Measurements from ENCODE around the gene SLC1A2.

SLC1A2 gene

DNA sequence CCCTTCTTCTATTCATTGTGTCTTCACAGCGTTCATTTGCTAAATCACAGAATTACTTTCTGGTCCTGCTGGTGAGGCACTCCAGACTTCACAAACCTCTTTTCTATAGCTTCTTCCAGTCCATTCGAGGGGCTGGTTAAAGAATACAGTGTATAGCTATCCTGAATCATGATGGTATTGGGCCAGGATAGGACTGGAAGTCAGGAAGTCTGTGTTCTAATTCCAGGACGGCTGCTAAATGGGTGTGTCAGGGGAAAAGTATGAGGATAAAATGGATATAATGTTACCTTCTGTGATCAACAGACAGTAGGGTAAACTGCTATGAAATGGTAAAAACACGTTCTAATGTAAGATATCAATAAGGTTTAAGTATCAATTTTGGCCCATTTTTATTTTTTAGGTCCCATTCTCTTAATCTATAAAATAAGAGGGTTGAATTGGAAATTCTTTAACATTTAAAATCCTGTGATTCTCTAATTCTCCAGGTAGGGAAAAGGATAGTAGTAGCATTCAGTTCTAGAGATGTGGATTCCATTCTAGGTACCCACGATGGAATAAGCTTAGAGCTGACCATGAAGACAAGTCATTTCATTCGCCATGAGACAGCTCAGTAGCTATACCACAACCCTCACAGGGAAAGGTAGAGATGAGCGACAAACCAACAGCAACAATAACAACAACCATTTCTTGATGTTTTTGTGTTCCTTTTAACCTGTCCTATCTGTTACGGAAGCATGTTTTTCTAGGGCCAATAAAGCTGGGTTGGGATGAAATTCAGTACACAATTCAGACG, 96.1 kb downstream of the SLC1A2 start:
- no peak for DNase-seq

DNA sequence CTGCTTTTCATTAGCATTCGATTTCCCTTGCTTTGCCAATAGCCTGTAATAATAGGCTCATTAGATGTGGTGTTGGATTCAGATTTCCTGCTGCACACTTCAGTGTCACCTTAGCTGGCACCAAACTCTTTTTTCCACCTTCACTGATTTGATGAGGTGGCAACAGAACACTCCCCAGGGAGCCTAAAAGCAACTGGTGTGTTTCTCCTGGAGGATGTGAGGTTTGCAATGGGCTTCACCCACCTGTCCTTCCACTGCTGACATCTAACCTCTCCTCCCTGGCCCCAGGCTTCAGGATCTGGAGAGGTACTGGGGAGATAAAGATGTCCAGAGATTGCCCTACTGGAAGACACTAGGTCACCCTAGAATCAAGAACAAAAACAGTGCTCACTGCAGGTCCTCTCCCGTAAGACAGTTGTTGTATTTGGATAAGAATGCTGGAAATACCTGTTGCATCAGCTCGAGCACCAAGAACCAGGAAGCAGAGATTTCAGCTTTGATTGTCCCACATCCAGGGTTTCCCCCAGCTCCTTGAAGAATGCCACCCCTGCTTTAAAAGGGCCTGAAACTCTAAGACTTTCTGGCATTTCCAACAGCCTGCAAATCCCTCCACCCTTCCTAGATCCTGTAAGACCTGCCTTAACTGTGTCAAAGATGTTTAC, 96.9 kb downstream of the SLC1A2 start:
- DNase-seq, result no peak

DNA sequence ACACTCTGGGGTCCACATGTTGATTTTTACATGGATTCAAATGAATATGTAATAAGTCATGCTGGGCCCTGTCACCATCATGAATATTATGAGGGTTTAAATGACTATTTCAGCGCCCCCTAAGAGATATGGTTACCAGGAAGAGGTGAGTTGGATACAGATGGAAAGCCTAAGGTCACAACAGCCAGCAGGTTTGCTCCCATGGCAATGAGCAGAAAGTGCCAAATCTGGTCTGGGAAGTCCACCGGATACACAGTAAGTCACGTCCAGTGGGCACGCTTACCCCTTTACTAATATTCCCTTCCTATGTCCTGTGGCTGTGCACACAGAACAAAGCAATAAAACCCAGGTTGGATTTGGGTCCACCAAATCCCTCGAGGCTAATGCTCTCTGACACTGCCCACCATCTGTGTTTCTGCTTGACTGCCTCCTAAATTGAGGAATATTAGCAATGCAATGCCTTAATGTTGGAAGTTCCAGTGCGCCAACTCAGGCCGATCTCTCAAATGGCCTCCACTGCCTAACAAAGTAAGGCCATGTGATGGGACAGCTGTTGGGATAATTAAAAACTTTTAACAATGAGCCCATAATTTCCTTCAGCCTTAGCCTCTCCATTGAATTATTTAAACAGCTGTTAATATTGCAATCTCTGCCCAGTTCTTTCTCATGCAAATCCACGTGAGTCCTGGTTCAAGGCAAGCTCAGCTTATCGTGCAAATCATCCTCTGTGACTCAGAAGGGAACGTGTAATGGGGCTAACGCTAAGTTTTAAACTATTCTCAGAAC, 97.6 kb downstream of the SLC1A2 start:
- DNase-seq, result no peak

DNA sequence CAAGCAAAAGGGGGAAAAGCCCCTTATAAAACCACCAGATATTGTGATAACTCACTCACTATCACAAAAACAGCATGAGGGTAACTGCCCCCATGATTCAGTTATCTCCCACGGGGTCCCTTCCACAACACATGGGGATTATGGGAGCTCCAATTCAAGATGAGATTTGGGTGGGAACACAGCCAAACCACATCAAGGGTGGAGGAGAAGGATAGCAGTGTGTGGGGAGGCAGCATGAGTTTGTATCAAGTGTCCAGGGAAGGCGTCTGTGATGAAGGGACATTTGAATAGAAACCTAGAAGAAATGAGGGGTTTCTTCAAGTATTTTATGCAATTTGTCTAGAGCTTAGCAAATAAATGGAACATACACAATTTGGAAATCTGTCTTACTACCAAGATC, 98.2 kb downstream of the SLC1A2 start:
- no peak for DNase-seq

DNA sequence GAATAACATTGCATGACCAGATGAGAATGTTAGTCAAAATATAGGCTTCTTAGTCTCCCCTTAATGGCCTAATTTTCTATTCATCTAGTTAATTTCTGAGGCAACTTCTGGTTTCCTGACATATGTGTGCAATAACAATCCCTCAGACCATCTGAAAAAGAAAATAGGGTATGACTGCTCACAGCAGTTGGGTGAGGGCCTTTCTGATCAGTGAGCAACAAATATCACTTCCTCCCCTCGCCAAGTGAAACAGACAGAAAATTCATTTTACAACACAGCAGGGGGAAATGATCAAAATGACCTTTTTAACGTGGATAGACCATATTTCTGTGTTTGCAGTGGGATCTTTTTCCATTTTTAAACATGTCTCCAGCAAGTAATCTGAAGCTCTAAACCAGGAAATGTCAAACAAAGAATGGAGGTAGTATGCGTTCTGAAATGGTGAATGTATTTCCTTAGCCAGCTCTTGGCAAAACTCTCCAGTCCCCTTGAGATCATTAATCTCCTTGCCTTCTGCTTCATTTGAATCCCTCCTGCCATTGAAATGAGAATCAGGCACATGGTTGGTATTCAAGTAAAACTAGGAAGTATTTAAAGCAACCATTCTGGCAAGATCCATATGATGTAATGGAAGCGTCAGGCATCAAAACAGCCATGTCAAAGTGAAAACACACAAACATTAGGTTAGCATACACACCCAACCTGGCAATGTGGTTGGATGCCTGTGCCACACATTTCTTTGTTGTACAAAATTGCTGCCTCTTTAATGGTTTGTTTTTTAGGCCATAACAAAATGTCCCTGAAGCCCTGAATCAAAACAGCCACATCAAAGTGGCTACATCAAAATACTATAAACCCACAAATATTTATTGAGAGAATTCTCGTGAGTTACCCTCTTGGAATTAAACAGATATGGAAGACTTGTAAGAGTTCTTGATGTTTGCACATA, 100.1 kb downstream of the SLC1A2 start:
- DNase-seq, result no peak

DNA sequence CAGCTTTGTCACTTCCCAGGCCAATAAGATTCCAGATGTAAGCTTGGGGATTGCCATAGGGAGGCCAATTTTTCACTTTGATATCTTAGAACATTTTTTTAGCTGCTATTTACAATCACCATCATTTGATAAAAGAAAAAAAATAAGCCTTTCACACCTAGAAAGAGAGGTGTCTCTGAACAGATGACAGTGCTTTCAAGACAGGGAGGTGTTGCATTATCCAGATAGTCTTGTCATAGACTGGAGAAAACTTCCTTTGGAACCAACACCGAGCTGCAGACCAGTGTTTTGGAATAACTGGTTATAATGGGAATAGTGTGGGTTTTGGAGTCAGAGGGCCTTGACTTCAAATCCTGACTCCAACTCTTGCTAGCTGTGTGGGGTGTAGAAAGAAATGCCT, 101.0 kb downstream of the SLC1A2 start:
- no peak for DNase-seq

DNA sequence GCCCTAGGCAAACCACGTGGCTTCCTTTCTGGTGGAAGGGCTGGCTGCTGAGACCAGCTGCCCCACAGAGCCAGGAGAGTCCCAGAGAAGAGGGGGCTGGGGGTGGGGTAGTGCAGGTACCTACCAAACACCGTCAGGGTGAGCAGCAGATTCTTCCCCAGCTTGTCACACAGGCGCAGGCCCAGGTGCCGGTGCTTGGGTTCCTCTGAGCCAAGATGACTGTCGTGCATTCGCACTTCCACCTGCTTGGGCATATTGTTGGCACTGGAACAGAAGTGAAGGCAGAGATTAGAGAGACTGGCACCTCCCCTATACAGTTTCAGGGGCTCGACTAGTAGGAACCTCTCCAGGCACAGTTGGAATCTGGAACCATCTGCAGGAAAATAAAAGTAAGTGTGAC, 102.1 kb downstream of the SLC1A2 start:
- no peak for DNase-seq

DNA sequence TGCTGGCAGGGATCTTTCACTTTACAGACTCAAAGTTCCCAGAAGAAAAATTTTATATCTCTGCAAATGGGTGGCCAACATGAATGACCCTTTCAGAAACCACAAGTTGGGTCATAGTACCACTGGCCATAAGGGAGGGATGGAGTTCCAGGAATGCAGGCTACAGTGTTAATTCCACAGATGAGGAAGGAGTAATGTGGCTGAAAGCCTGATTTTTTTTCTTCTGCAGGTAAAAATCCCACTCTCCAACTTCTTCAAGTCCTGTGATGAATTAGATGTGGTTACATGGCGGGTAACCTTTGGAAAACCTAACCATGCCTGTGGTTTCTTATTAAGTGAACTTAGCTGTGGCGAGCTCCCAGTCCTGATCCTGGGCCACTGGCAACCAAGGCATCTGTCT, 103.2 kb downstream of the SLC1A2 start:
- DNase-seq, result no peak

DNA sequence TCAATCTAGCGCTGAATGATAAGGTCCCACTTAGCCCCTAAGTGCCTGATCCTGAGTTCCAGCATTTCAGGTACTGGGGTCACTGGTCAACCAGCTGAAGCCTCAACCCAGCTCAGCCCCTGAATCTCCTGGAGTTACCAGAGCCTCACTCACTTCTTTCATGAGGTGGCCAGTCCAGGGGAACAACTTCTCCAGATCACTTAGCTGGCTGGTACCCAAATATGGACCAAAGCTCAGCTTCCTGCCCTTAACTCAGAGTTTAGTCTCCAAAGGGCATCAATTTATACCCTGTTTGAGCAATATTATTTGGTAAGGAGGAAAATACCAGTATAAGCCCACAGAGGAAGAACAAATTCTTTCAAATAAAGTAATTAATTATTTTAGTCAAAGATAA, 105.6 kb downstream of the SLC1A2 start:
- DNase-seq, result no peak

DNA sequence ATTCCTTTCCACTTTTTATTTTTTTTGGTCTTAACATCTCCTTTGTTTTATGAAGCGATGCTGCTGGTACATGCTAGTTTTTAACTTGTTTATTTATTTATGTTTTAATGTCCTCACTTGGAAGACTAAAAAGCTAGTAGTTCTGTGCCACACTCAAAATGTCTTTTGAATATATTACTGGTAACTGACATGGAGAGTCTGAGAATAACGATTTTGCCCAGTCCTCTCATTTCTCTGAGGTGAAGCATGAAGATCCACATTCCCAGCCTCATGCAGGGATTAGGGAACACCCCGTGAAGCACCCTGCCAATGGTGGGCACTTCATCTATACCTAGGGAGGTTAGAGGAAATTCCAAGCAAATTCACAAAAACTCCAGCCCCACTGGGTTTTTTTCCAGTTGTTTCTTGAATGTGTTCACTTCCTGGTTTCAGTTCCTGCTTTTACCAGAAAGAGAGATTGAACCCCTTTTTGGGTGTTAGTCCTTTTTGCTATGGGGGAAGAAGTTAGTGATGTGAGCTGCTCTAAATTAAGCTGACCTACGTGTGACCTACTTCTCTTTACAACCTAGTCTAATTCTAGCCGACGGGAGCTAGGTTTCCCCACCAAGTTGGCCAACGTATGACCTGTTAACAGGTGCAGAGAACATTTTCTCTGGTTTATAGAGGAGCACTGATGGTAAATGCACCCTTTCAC, 106.1 kb downstream of the SLC1A2 start:
- no peak for DNase-seq

DNA sequence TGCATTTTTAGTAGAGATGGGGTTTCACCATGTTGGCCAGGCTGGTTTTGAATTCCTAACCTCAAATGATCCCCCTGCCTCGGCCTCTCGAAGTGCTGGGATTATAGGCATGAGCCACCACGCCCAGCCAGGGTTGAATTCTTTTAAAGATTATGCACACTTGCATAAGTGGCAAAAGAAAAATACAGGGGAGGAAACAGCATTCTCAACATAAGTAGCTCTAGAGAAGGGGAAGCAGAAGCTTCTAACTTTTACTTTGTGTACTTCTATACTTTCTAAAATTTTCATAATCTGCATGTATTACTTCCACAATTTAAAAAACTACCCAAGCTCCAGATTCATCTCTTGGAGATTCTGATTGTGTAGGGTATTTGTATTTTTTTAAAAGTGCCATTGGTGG, 108.0 kb downstream of the SLC1A2 start:
- no peak for DNase-seq

DNA sequence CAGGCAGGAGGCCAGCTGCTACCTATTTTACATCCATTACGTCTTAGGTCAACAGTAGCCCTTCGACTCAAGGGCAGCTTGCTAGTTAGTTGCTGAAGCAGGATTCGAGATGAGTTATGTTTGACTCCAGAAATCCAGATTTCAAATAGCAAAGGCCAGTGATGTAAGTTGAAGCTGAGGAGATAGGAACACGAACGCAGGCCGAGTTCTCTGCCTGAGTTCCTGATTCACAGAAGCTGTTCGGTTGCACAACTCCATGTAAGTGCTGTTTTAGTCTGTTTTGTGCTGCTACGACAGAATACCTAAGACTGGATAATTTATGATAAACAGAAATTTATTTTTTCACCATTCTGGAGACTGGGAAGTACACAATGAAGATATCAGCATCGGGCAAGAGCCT, 111.2 kb downstream of the SLC1A2 start:
- no peak for DNase-seq

DNA sequence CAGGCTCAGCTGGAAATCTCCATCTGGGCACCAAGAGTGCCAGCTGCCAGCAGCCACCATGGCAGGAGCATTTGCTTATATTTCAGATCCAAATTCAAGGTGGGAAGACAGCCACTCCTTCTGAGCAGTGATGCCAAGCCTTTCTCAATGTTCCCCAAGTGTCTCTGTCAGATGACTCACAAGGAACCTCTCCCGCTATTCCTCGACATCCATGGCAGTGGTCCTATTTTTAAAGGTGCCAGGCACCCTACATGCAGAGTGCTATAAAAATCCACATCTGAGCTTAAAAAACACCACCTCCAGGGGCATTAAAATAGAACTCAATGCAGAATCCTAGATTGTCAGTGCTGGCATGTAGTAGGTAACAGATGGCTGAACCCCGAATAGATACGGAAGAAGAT, 112.1 kb downstream of the SLC1A2 start:
- DNase-seq, result no peak

DNA sequence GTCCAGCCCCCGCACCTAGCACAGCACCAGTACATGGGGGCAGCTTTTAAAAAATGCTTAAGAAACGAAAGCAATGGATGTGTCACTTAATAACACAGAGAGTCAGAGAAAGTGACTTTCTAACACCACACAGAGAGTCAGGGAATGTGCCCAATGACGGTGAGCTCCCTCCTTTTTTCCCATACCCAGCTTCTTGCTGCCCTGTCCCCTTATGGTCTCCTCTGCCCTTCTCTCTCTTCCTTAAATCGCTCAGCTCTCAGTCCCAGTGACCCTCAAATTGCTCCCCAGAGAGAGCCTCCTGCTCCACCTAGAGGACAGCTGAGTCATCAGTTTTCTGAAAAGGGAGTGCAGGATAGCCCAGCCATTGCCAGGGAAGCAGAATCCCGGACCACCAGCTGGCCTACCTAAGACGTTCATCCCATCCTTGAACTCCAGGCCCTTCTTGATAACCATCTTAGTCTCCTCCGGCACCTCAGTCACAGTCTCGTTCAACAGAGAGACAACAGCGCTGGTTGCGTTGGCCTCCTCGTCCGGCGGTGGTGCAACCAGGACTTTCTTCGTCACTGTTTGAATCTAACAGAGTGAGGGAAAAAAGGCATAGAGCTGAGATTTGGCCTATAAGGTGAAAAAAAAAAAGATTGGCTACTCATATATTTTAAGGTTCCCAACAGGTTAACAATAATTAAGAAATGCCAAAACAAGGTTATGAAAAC, 113.5 kb downstream of the SLC1A2 start:
- DNase-seq, result peak; percentile 23

DNA sequence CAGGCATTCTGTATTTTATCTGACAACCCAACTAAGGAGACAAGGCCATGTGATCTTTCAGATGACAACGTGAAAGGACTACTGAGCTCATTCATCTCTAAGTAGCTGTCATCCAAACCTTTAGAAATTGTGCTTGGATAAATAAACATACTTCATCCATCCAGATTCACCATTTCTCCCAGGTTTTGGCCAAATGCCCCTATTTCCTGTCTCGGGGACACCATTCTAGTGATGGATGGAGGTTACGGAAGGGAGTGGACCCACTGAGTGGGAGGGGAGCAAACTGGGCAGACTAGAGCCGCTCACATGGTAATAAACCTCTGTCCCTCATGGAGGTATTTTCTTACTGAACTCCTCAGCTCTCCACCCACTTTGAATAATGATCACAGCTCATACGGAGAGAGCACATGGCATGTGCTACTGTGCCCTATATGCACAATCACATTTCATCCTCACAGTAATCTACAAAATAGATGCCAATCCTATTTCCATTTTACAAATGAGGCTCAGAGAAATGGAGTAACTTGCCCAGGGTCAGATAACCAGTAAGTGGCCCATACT, 114.4 kb downstream of the SLC1A2 start:
- no peak for DNase-seq

DNA sequence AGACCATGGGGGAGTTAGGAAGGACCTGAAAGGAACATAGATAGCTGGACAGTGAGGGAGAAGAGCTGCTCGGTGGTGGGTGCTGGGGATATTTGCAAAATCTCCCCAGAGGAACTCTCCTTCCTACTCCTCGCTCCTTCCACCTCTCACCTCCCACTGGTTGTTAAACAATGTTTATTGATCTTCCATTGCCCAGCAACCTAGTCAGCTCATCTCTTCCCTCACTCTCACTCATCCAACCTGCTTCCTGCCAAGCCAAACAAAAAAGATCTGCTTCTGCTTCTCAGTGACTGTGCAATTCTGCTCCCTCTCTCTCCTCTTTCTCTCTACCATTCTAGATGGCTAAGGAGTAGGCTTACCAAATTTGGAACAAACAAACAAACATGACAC, 115.0 kb downstream of the SLC1A2 start:
- DNase-seq, result no peak

DNA sequence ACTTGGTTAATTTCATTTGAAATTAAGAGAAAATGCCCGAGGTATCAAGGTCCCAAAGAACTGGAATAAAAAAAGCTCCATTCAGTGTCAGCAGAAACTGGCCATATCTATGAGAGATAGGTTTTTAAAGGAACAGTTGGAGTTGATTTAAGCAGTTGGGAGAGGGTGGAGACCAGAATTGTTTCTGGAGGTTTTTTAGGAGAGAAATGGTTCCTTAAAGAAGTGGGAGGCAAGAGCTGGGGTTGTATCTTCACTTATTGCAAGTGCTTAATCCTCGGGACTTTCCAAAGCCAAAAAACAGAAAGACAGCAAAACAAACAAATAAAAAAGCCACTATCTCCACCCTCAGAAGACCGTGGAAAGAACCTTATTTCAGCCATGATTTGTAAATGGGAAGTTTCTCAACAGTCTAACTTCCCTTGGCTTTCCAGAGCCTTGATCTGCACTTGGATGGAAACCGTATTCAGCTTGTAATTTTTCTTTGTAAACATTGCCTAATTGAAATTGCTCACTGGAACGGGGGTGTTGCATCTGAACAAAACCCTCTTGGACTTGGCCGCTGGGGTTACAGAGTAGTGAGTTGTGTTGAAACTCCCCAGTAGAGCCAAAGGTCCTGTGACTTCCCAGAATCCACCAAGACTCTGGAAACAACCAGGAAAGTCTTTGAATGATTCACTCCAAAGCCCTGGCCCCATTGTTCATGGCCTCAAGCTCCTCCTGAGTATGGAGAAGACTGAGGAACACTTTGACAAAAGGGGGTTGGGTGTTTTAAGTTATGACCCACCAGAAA, 115.6 kb downstream of the SLC1A2 start:
- DNase-seq, result no peak

DNA sequence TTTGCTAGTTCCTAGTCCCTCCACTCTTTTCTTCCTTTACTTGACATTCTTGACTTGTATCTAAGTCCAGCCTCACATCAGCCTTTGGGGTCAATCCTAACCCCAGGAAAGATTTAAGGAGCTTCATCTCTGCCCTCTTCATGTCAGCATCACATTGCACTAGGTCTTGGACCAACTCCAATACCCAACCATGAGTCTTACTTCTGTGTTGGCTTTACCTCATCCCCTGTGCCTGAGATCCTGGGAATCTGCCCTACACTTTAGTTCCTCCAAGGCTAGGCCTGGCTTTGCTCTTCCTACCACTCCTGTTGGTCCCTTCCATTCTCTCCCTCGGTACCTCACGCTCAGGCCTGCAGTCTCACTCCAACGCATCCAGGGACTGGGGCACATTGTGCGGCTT, 117.0 kb downstream of the SLC1A2 start:
- DNase-seq, result no peak

DNA sequence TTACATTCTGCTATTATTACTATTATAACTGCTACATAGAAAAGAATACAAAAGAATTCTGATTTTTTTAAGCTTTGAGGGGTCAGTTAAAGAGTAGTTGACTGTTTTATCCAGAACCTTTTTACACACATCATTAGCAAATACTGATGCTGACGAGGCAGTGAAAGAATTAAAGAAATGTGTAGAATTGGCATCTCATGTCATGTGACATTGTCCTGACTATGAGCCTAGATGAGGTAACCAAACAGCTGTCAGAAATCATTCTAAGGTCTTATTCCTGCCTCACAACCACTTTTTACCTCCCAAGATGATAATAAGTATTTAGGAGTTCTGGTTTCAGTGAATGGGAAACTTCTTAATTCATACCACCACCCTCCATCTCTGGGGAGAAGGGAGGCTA, 121.0 kb downstream of the SLC1A2 start:
- no peak for DNase-seq

DNA sequence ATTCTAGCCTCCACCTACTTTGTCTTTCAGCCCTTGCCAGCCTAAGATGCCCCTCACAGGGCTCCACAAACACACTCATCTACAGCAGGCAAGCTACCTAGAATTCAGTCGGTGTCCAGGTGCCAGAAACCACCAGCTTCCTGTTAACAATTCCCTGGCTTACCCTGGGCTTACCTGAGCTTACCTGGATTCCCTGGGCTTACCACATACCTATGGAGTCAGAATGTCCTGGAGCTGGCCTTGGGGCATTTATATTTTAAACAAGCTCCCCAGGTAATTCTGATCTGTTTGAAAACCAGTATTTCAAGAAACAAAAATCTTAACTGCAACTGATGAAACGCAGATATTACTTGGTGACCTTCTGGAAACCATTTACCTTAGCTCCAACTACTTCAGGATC, 123.6 kb downstream of the SLC1A2 start:
- DNase-seq, result no peak
